Gastroesophageal sphincter (tissue), 4 donors: ENCODE measurements around the gene CAMSAP1. TPM values are rescaled to one million over a fixed set of nuclear protein-coding genes. Genes with fewer than 3 reads are reported as not detected.

Experiments used
- ATAC-seq: fragments of 150-250 bp; one replicate; pipeline ENCODE4 v1.9.1; 2016; ENCODE audit warnings: mild to moderate bottlenecking, moderate library complexity
- H3K27ac ChIP-seq, 4 donors: fragments of 200-600 bp; sonication (generic) in 3 of 4; 1 replicate in 3 of 4; 2 replicates in 1 of 4; pipeline ENCODE4 v1.5.1; 2016 to 2019
- H3K27me3 ChIP-seq: fragments of 200-600 bp; sonication (generic); one replicate; pipeline ENCODE4 v1.5.1; 2019
- H3K36me3 ChIP-seq, 2 donors: fragments of 200-600 bp; sonication (generic); one replicate each; pipeline ENCODE4 v1.5.1; 2019; ENCODE audit warnings: control low read depth in 1 of 2
- H3K4me1 ChIP-seq, 3 donors: fragments of 200-600 bp; sonication (generic); 1 replicate in 2 of 3; 2 replicates in 1 of 3; pipeline ENCODE4 v1.5.1; 2016 to 2019; ENCODE audit warnings: control low read depth in 2 of 3
- H3K4me3 ChIP-seq, 2 donors: fragments of 200-600 bp; sonication (generic); one replicate each; pipeline ENCODE4 v1.5.1; 2019; ENCODE audit warnings: mild to moderate bottlenecking in 1 of 2, moderate library complexity in 1 of 2
- H3K9me3 ChIP-seq, 3 donors: fragments of 200-600 bp; sonication (generic); one replicate each; pipeline ENCODE4 v1.5.1; 2017 to 2019; ENCODE audit warnings: control low read depth in 2 of 3
- CTCF ChIP-seq, 4 experiments: fragments of 200-600 bp in 2 of 4; fragments of 450-650 bp in 2 of 4; sonication (generic) in 1 of 4; IDR thresholded peaks; one replicate each; pipeline ENCODE4 v1.5.1; 2017 to 2019; ENCODE audit warnings: antibody characterized with exemption in 4 of 4, mild to moderate bottlenecking in 2 of 4, moderate library complexity in 2 of 4
- EP300 ChIP-seq: sonication (generic); formaldehyde crosslinking; IDR thresholded peaks from one replicate; pipeline ENCODE4 v1.6.1; 2017; ENCODE audit warnings: antibody characterized with exemption, mild to moderate bottlenecking
- POLR2A ChIP-seq, 2 donors: fragments of 450-650 bp; IDR thresholded peaks; one replicate each; pipeline ENCODE4 v1.6.1; 2017; ENCODE audit warnings: antibody characterized with exemption in 2 of 2, mild to moderate bottlenecking in 2 of 2, moderate library complexity in 1 of 2
- POLR2AphosphoS5 ChIP-seq: sonication (generic); formaldehyde crosslinking; IDR thresholded peaks from one replicate; pipeline ENCODE4 v1.6.1; 2017; ENCODE audit warnings: antibody characterized with exemption
- WGBS, 2 donors: methylation state at CpG; one replicate each; pipeline ENCODE4 v1.1.5; 2018; ENCODE audit warnings: low coverage in 1 of 2; 5-methylcytosine and 5-hydroxymethylcytosine counted together
- total RNA-seq, 4 donors: library from RNA; depleted of rRNA; stranded (reverse); fragments of >200 nt; gene quantifications; one replicate each; pipeline ENCODE4 v1.1.0, GENCODE V29; 2016

Gene CAMSAP1
- total RNA-seq, 4 donors from 2014 or later: 27.5 to 49.2 (median 28.2) TPM

GRCh38 chr9:135760465-135760864, 146.9 kb downstream of the CAMSAP1 start:
- Histone ChIP-seq H3K4me3 (no peak overlapping the region), H3K4me1 (no peaks in the 10 kb centered on the region), H3K27ac (no peak overlapping the region), H3K9me3 (peaks cover 0 to 14% (median 0%) of the 10 kb centered on the region in 3 donors), H3K27me3 (peaks cover 35% of the 10 kb centered on the region), H3K36me3 (no peaks in the 10 kb centered on the region)
- WGBS, 2 donors: 57 to 80% methylated on average over 2 to 5 of the region's 12 CpGs
- ATAC-seq: no peak
- TF ChIP-seq POLR2A (IDR thresholded peaks at IDR 0.05) (no peak), EP300 (no peak), POLR2AphosphoS5 (no peak), CTCF (IDR thresholded peaks at IDR 0.05) (no peak)

GRCh38 chr9:135759676-135760300, 147.6 kb downstream of the CAMSAP1 start:
- H3K27me3 ChIP-seq: peaks cover 41% of the 10 kb centered on the region
- 100% methylated on average over 2 of the region's 24 CpGs; no CpG with 5 or more reads in 1 of the 2 donors for whole genome bisulfite sequencing, 2 donors
- H3K4me3 ChIP-seq: no peak overlapping the region
- ATAC-seq: no peak
- H3K4me1 ChIP-seq: no peaks in the 10 kb centered on the region
- no peaks in the 10 kb centered on the region for H3K36me3 ChIP-seq
- H3K9me3 ChIP-seq: peaks cover 0 to 10% (median 0%) of the 10 kb centered on the region in 3 donors
- TF ChIP-seq POLR2AphosphoS5: no peak
- TF ChIP-seq EP300: no peak
- no peak for TF ChIP-seq POLR2A (IDR thresholded peaks at IDR 0.05)
- TF ChIP-seq CTCF (IDR thresholded peaks at IDR 0.05): no peak
- H3K27ac ChIP-seq: no peak overlapping the region

GRCh38 chr9:135758870-135759269, 148.5 kb downstream of the CAMSAP1 start:
- WGBS, 2 donors: no CpG with 5 or more reads among the region's 10 CpGs
- Histone ChIP-seq H3K9me3 (peaks cover 0 to 10% (median 0%) of the 10 kb centered on the region in 3 donors), H3K4me3 (no peak overlapping the region), H3K4me1 (no peaks in the 10 kb centered on the region), H3K27me3 (peaks cover 43% of the 10 kb centered on the region), H3K27ac (no peak overlapping the region), H3K36me3 (no peaks in the 10 kb centered on the region)
- ATAC-seq: no peak
- no peak for TF ChIP-seq POLR2A (IDR thresholded peaks at IDR 0.05)

Other genes with a start within 250 kb of the CAMSAP1 start
- not detected for gene LCN9, start 244.2 kb downstream of the CAMSAP1 start, total RNA-seq
- not detected for gene SOHLH1, start 208.1 kb downstream of the CAMSAP1 start, total RNA-seq
- gene KCNT1, start 205.4 kb downstream of the CAMSAP1 start, total RNA-seq: under 1 TPM in 1 of 4 donors, not detected in 3; 0.19 TPM
- 10 to 100 TPM; 52.9 to 76.3 (median 63.5) TPM for gene UBAC1, start 53.8 kb upstream of the CAMSAP1 start, total RNA-seq
- gene NACC2, start 187.7 kb upstream of the CAMSAP1 start, total RNA-seq: 100 to 1,000 TPM in 3 of 4 donors, 10 to 100 TPM in 1; 71.4 to 209 (median 110) TPM
- gene TMEM250, start 211.3 kb upstream of the CAMSAP1 start, total RNA-seq: 10 to 100 TPM; 28.7 to 66.1 (median 45.3) TPM